Muscle layer of duodenum (tissue), 2 donors: ENCODE results near the gene SMPD4.
A peak's percentile ranks its signal among the peaks of the same experiment; 100 is the strongest.
"Not testable (repeated sequence)": the region's sequence is repeated elsewhere in the genome, so short reads cannot be mapped to it uniquely, and the experiment has no call there.

ENCODE experiments used
- H3K27ac ChIP-seq: one replicate; pipeline ENCODE4 v1.7.0; 2013; ENCODE audit warnings: mild to moderate bottlenecking, low read length
- H3K27me3 ChIP-seq: one replicate; pipeline ENCODE4 v1.7.0; 2013; ENCODE audit warnings: low read depth, mild to moderate bottlenecking, control low read depth, low read length
- H3K36me3 ChIP-seq, 2 donors: one replicate each; pipeline ENCODE4 v1.7.0; 2013; ENCODE audit warnings: low read length in 2 of 2, control low read depth in 1 of 2, mild to moderate bottlenecking in 1 of 2; ENCODE audit not compliant: insufficient read depth in 2 of 2, control insufficient read depth in 1 of 2
- H3K4me1 ChIP-seq, 2 donors: one replicate each; pipeline ENCODE4 v1.7.0; 2013; ENCODE audit warnings: low read length in 2 of 2, mild to moderate bottlenecking in 2 of 2, control low read depth in 1 of 2, moderate library complexity in 1 of 2; ENCODE audit not compliant: insufficient read depth in 2 of 2, control insufficient read depth in 1 of 2
- H3K4me3 ChIP-seq, 2 donors: one replicate each; pipeline ENCODE4 v1.7.0; 2013; ENCODE audit warnings: low read length in 2 of 2, low read depth in 1 of 2, mild to moderate bottlenecking in 1 of 2
- H3K9me3 ChIP-seq, 2 donors: one replicate each; pipeline ENCODE4 v1.7.0; 2013; ENCODE audit warnings: low read length in 2 of 2, control low read depth in 1 of 2, mild to moderate bottlenecking in 1 of 2; ENCODE audit not compliant: control insufficient read depth in 1 of 2
- donor health status: healthy.

Gene SMPD4

GRCh38 chr2:130155956-130156623, 25.3 kb downstream of the SMPD4 start:
- H3K27ac ChIP-seq, H3K4me1 ChIP-seq, H3K9me3 ChIP-seq, H3K4me3 ChIP-seq, H3K27me3 ChIP-seq: not testable (repeated sequence)
- H3K36me3 ChIP-seq = peaks cover 0 to 56% of the 10 kb centered on the region in 2 donors

DNA sequence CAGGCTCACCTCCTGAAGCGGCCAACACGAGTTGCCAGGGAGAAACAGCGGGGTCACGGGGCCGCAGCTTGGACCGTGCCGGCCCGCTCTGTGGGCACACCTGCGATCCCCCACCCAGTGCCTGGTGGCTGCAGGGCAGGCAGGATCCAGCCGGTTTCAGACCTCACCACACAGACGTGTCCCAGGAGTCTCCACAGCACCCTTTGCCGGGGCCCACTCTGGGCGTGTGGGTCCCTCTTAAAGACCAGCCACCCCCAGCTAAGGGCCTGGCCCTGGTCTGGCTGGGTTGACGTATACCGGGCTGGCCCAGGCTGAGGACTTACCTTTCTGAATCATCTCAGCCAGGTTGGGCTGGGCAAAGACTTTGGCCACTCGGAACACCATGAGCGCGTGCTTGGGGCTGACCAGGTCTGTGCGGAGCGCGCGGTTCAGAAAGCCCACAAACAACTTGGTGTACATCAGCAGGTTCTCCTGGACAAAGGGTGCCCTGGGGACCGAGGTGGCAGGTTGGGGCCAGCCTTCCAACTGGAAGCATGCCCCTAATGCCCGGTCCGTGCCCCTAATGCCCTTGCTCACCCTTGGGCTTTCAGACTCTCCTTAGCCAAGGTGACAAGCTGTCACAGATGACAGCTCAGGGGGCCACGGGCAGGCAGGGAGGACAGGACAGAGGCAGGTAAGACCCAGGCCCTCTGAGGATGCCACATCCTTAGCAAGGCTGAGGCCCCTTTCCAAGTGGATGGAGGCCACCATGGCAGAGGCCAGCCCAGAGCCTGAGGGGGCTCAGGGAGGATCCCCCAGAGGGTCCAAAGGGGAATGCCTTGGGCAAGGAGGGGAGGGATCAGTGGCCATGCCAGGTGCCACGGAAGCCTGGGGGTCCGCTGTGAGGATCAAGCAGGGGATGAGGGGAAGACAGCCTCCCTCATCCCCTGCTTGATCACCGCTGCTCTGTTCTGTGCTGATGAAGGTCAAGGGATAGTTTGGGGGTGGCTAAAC, 26.3 kb downstream of the SMPD4 start:
- Histone ChIP-seq H3K27ac (no peak overlapping the region), H3K36me3 (peaks cover 0 to 53% of the 10 kb centered on the region in 2 donors), H3K27me3 (no peaks in the 10 kb centered on the region), H3K4me3 (no peak overlapping the region), H3K4me1 (no peaks in the 10 kb centered on the region), H3K9me3 (no peaks in the 10 kb centered on the region)

DNA sequence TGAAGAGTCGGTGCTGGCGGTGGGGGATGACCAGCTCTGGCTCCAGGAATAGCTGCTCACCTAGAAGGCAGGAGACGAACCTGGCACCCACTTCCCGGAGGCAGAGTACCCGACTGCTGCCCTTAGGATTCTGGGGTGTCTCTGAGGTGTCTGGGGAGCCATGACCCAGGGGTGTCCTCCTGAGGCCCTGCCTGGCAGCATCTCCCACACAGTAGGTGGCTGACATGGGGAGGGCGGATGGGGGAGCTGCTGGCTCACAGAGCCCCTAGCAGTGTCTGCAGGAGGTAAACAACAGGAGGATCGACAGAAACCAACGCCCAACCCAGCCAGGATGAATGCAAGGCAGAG, 27.0 kb downstream of the SMPD4 start:
- not testable (repeated sequence) for H3K27ac ChIP-seq, H3K4me3 ChIP-seq, H3K4me1 ChIP-seq, H3K27me3 ChIP-seq, H3K9me3 ChIP-seq
- peaks cover 0 to 46% of the 10 kb centered on the region in 2 donors for H3K36me3 ChIP-seq

- H3K27me3 ChIP-seq, H3K9me3 ChIP-seq, H3K4me1 ChIP-seq, H3K27ac ChIP-seq, H3K4me3 ChIP-seq: not testable (repeated sequence)
- peaks cover 0 to 43% of the 10 kb centered on the region in 2 donors for H3K36me3 ChIP-seq
Observed at GRCh38 chr2:130153721-130154422, 27.5 kb downstream of the SMPD4 start.

DNA sequence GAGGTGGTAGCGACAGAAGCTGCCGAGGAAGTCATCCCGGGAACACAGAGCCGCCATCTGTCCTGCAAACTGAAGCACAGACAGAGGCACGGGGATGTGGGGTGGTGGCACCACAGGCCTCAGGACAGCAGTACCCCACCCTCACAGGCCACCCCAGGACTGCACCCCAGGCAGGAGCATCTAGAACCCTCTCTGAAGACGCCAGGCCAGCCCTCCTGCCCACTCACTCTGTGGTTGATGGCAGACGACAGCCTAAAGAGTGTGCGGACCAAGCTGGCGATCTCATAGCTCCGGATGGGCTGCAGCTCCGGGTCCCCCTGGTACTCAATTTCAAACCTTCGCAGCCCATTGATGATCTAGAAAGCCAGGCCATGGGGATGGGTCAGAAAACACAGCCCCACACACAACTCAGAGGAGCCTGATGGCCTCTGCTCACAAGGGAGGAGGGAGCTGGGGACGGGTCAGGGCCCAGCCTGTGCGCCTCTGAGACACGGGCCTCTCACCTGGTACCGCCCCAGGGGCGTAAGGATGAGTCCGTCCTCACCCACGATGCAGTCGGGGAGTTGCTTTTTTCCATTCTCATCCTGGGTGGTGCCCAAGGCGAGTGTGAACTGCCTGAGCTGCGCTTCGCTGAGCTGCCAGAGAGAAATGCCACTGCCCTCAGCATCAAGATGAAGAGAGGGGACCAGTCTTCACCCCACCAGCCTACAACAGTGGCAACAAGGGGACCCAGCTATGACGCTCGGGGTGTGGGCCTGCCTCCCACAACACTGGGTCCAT, 28.4 kb downstream of the SMPD4 start:
- Histone ChIP-seq H3K4me1 (no peaks in the 10 kb centered on the region), H3K27me3 (no peaks in the 10 kb centered on the region), H3K27ac (no peak overlapping the region), H3K9me3 (no peaks in the 10 kb centered on the region), H3K4me3 (no peak overlapping the region), H3K36me3 (peaks cover 0 to 37% of the 10 kb centered on the region in 2 donors)

DNA sequence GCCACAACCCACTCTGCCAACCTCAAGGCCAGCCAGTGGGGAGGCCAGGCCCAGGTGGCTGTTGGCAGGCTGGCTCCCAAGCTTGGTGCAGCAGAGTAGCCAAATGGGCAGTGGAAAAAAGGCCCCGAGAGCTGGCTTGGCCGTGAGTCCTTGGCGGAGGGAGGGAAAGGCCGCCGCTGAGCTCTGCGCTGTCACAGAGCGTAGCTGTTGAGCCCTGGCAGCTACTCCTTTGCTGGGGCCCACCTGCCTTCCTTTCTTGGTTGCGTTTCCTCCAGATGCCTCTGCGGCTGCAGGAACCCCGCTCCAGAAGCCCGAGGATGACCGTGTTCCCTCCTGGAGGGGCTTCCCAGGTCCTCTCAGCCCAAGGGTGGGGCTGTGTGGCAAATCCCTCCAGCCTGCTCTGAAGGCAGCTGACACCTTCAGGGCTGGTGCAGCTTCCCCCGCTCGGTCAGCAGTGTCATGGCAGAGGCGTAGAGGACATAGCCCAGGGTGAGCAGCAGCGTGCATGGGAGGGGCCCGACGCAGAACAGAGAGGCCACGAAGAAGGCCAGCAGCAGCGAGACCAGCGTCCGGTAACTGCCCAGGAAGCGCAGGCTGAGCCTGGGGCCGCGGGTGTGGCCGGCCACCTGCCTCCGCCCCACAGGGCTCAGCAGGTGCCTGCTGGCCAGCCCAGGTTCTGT, 29.1 kb downstream of the SMPD4 start:
- H3K27me3 ChIP-seq, H3K9me3 ChIP-seq, H3K4me3 ChIP-seq, H3K4me1 ChIP-seq, H3K27ac ChIP-seq: not testable (repeated sequence)
- peaks cover 0 to 37% of the 10 kb centered on the region in 2 donors for H3K36me3 ChIP-seq

GRCh38 chr2:130151145-130151512, 30.3 kb downstream of the SMPD4 start:
- not testable (repeated sequence) for H3K27ac ChIP-seq, H3K4me3 ChIP-seq, H3K27me3 ChIP-seq, H3K9me3 ChIP-seq, H3K4me1 ChIP-seq
- H3K36me3 ChIP-seq = peaks cover 0 to 37% of the 10 kb centered on the region in 2 donors

DNA sequence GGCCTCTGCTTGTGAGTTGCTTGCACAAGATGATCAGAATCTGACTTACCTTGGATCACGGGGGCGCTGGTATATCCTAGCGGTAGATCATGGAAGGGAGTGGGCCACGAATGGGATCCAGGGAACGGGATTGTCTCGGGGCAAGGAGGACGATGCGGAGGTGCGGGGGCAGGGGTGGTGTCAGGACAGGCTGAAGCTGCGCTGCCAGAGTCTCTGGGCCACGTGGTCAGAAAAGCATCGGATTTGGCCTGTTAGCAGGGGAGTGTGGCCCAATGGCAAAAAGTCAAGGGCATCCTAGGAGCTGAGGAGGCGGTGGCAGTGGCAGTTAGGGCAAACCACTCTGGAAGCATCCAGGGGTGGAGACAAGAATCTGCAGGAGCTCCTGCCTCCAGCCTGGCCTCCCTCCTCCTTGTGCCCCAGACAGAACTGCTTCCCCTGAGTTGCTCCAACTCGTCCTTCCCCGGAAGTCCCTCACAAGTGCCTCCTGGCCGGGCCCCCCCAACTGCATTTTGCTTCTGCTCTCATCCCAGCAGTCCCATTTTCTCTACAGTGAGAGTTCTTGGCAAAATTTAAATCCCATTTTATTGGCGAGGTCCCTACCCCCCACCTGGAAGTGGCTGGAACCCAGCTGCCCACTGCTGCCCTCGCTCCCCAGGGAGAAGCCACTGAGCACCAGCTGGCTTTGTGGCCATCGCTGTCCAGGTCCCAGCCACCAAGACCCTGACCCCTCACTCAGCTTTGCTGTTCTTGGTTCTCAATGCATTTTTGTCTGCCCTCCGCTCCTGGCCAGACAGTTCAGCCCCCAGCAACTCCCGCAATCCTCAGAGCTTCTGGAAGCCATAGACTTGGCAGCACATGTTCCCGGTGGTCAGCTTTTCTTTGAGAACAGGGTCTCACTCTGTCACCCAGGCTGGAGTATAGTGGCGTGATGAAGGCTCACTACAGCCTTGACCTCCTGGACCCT, 30.9 kb downstream of the SMPD4 start:
- H3K9me3 ChIP-seq = no peaks in the 10 kb centered on the region
- no peaks in the 10 kb centered on the region for H3K4me1 ChIP-seq
- no peak overlapping the region for H3K27ac ChIP-seq
- H3K36me3 ChIP-seq = peaks cover 0 to 33% of the 10 kb centered on the region in 2 donors
- H3K27me3 ChIP-seq = no peaks in the 10 kb centered on the region
- no peak overlapping the region for H3K4me3 ChIP-seq

GRCh38 chr2:130148515-130148914, 32.9 kb downstream of the SMPD4 start:
- not testable (repeated sequence) for H3K4me3 ChIP-seq, H3K9me3 ChIP-seq, H3K27ac ChIP-seq, H3K27me3 ChIP-seq, H3K4me1 ChIP-seq
- peaks cover 0 to 16% of the 10 kb centered on the region in 2 donors for H3K36me3 ChIP-seq

DNA sequence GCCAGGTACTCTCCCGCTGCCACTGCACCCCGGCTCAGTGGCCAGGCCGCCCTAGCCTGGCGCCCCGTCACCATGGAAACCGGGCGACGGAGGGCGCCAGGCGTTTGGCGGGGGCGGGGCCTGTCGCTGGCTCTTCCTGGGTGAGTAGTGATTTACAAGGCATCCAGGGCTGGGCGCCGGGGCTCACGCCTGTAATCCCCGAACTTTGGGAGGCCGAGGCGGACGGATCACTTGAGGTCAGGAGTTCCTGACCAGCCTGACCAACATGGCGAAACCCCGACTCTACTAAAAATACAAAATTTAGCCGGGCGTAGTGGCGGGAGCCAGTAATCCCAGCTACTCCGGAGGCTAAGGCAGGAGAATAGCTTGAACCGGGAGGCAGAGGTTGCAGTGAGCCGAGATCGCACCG, 36.4 kb downstream of the SMPD4 start, which contains the start of gene CCDC74B:
Gene CCDC74B, minus strand, starts transcription at position 107 of the 409 bp plus-strand sequence. CDS start 116 bp downstream, outside the sequence.
- not testable (repeated sequence) for H3K4me1 ChIP-seq, H3K9me3 ChIP-seq, H3K27ac ChIP-seq, H3K36me3 ChIP-seq, H3K27me3 ChIP-seq
- H3K4me3 ChIP-seq = peak within 1 kb of the TSS in 1 of 2 donors; percentile 54
